Skeletal muscle tissue (tissue), 4 donors: ENCODE data around the gene TIMELESS. TPM values are rescaled to one million over a fixed set of nuclear protein-coding genes. Genes with fewer than 3 reads are reported as not detected.
"Not testable (repeated sequence)": the region's sequence is repeated elsewhere in the genome, so short reads cannot be mapped to it uniquely, and the experiment has no call there.

Experiments used
- H3K27ac ChIP-seq: one replicate; pipeline ENCODE4 v1.7.0; 2013; ENCODE audit warnings: mild to moderate bottlenecking, low read depth, low read length, inconsistent platforms
- H3K27me3 ChIP-seq, 3 donors: one replicate each; pipeline ENCODE4 v1.7.0; 2013; ENCODE audit warnings: low read length in 3 of 3; ENCODE audit not compliant: control insufficient read depth in 3 of 3, insufficient read depth in 3 of 3
- H3K36me3 ChIP-seq, 3 donors: one replicate each; pipeline ENCODE4 v1.7.0; 2013; ENCODE audit warnings: low read length in 3 of 3; ENCODE audit not compliant: control insufficient read depth in 3 of 3, insufficient read depth in 3 of 3
- H3K4me1 ChIP-seq, 3 donors: one replicate each; pipeline ENCODE4 v1.7.0; 2013; ENCODE audit warnings: low read length in 3 of 3, mild to moderate bottlenecking in 3 of 3; ENCODE audit not compliant: control insufficient read depth in 3 of 3, insufficient read depth in 3 of 3
- H3K4me3 ChIP-seq, 3 donors: one replicate each; pipeline ENCODE4 v1.7.0; 2013; ENCODE audit warnings: low read length in 3 of 3
- H3K9ac ChIP-seq, 3 donors: one replicate each; pipeline ENCODE4 v1.7.0; 2013; ENCODE audit warnings: low read length in 3 of 3, mild to moderate bottlenecking in 3 of 3, moderate library complexity in 2 of 3, low read depth in 1 of 3
- H3K9me3 ChIP-seq, 3 donors: one replicate each; pipeline ENCODE4 v1.7.0; 2013; ENCODE audit warnings: low read length in 3 of 3; ENCODE audit not compliant: control insufficient read depth in 3 of 3
- total RNA-seq: library from RNA; depleted of rRNA; stranded (reverse); fragments of >200 nt; gene quantifications from one replicate; pipeline ENCODE4 v1.2.3, GENCODE V29; 2014
- donor health status: Osteomylitis.

Gene TIMELESS
- total RNA-seq, 1 donor from 2014 or later: 5.2 TPM

- Histone ChIP-seq H3K4me1 (peaks cover 2 to 6% (median 3%) of the 10 kb centered on the region in 3 donors), H3K9ac (no peak overlapping the region), H3K27ac (no peak overlapping the region), H3K9me3 (no peaks in the 10 kb centered on the region), H3K4me3 (no peak overlapping the region), H3K27me3 (no peaks in the 10 kb centered on the region), H3K36me3 (no peaks in the 10 kb centered on the region)
Measured at GRCh38 chr12:56462565-56462964, 13.3 kb upstream of the TIMELESS start.

DNA sequence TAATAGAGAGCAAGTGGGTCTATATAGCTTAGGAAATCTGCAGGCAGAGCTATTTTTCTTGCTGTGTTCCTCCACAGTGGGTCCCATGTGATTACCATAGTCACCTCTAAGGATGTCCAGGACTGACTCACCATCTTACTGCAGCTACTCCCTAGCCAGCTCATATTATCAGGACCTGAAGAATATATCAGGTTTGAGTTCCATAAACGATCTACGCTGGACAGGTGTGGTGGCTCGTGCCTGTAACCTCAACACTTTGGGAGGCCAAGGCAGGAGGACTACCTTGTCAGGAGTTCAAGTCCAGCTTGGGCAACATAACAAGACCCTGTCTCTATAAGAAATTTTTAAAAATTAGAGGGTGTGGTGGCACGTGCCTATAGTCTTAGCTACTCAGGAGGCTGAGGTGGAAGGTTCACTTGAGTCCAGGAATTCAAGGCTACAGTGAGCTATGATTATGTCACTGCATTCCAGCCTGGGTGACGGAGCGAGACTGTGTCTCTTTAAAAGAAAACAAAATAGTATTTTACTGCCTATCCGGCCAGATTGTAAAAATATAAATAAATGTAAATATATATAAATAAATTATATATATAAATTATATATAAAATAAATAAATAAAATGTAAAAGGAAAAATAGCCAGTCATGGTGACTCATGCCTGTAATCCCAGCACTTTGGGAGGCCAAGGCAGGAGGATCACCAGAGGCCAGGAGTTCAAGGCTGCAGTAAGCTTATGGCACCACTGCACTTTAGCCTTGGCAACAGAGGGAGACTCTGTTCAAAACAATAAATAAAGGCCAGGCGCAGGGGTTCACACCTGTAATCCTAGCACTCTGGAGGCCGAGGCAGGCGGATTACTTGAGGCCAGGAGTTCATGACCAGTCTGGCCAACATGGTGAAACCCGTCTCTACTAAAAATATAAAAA, 12.3 kb upstream of the TIMELESS start:
- Histone ChIP-seq H3K27me3 (no peaks in the 10 kb centered on the region), H3K9ac (no peak overlapping the region), H3K36me3 (no peaks in the 10 kb centered on the region), H3K4me3 (no peak overlapping the region), H3K27ac (no peak overlapping the region), H3K4me1 (peaks cover 2 to 6% (median 3%) of the 10 kb centered on the region in 3 donors), H3K9me3 (no peaks in the 10 kb centered on the region)

DNA sequence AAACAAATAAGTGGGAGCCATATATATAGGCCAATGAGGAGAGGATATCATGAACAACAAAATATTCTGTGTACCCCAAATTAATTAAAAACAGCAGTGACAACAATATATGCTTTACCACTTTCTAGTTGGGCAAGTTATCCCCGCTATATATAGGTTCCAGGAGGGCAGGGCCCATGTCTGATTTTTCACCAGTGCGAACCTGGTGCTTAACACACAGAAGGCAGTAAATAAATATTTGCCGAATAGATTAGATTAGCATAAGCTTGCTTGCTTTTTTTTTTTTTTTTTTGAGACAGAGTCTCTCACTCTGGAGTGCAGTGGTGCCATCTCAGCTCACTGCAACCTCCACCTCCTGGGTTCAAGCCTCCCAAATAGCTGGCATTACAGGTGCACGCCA, 8.6 kb upstream of the TIMELESS start:
- no peak overlapping the region for H3K9ac ChIP-seq
- no peak overlapping the region for H3K27ac ChIP-seq
- no peak overlapping the region for H3K4me3 ChIP-seq
- no peaks in the 10 kb centered on the region for H3K4me1 ChIP-seq
- H3K27me3 ChIP-seq: peaks cover 0 to 4% (median 0%) of the 10 kb centered on the region in 3 donors
- H3K36me3 ChIP-seq: no peaks in the 10 kb centered on the region
- H3K9me3 ChIP-seq: no peaks in the 10 kb centered on the region

- H3K9me3 ChIP-seq: no peaks in the 10 kb centered on the region
- H3K9ac ChIP-seq: no peak within 1 kb of the TSS
- H3K27ac ChIP-seq: no peak within 1 kb of the TSS
- H3K4me1 ChIP-seq: peaks cover 0 to 3% (median 3%) of the 10 kb centered on the region in 3 donors
- H3K36me3 ChIP-seq: no peaks in the 10 kb centered on the region
- H3K4me3 ChIP-seq: no peak within 1 kb of the TSS
- peaks cover 0 to 6% (median 0%) of the 10 kb centered on the region in 3 donors for H3K27me3 ChIP-seq
Measured at GRCh38 chr12:56454557-56454956, 5.3 kb upstream of the TIMELESS start, which contains the start of gene MIP. TSS of gene MIP (minus strand) at chr12:56454657. CDS start at chr12:56454613, 44 bp downstream.

- H3K4me1 ChIP-seq: peaks cover 2 to 5% (median 3%) of the 10 kb centered on the region in 3 donors
- H3K27ac ChIP-seq: no peak overlapping the region
- no peak overlapping the region for H3K9ac ChIP-seq
- H3K27me3 ChIP-seq: peaks cover 0 to 6% (median 0%) of the 10 kb centered on the region in 3 donors
- H3K9me3 ChIP-seq: no peaks in the 10 kb centered on the region
- H3K36me3 ChIP-seq: no peaks in the 10 kb centered on the region
- H3K4me3 ChIP-seq: no peak overlapping the region
Measured at GRCh38 chr12:56451147-56451546, 1.9 kb upstream of the TIMELESS start.

GRCh38 chr12:56450241-56450640, 1.0 kb upstream of the TIMELESS start:
- Histone ChIP-seq H3K9ac (no peak overlapping the region), H3K27me3 (peaks cover 0 to 6% (median 0%) of the 10 kb centered on the region in 3 donors), H3K36me3 (no peaks in the 10 kb centered on the region), H3K4me1 (peaks cover 2 to 5% (median 3%) of the 10 kb centered on the region in 3 donors), H3K27ac (no peak overlapping the region), H3K4me3 (peak overlapping the region in 1 of 3 donors; percentile 83), H3K9me3 (no peaks in the 10 kb centered on the region)

GRCh38 chr12:56449622-56449984, 377 bp upstream of the TIMELESS start:
- Histone ChIP-seq H3K27me3 (peaks cover 0 to 6% (median 0%) of the 10 kb centered on the region in 3 donors), H3K9me3 (no peaks in the 10 kb centered on the region), H3K36me3 (no peaks in the 10 kb centered on the region), H3K27ac (peak overlapping the region; percentile 84), H3K4me1 (peaks cover 2 to 5% (median 3%) of the 10 kb centered on the region in 3 donors), H3K9ac (peak overlapping the region; percentile 87 to 94 (median 89)), H3K4me3 (peak overlapping the region; percentile 83 to 93 (median 93))

GRCh38 chr12:56443208-56443607, 6.0 kb downstream of the TIMELESS start:
- not testable (repeated sequence) for H3K4me1 ChIP-seq, H3K27ac ChIP-seq, H3K36me3 ChIP-seq, H3K9ac ChIP-seq, H3K4me3 ChIP-seq, H3K9me3 ChIP-seq, H3K27me3 ChIP-seq

- Histone ChIP-seq H3K27ac (no peak overlapping the region), H3K4me1 (no peaks in the 10 kb centered on the region), H3K36me3 (no peaks in the 10 kb centered on the region), H3K27me3 (no peaks in the 10 kb centered on the region), H3K9ac (no peak overlapping the region), H3K4me3 (no peak overlapping the region), H3K9me3 (no peaks in the 10 kb centered on the region)
Measured at GRCh38 chr12:56437430-56438176, 11.6 kb downstream of the TIMELESS start.

GRCh38 chr12:56434828-56435227, 14.4 kb downstream of the TIMELESS start:
- no peaks in the 10 kb centered on the region for H3K4me1 ChIP-seq
- H3K27me3 ChIP-seq: no peaks in the 10 kb centered on the region
- H3K36me3 ChIP-seq: peaks cover 0 to 3% (median 0%) of the 10 kb centered on the region in 3 donors
- no peak overlapping the region for H3K27ac ChIP-seq
- H3K9ac ChIP-seq: no peak overlapping the region
- H3K9me3 ChIP-seq: no peaks in the 10 kb centered on the region
- H3K4me3 ChIP-seq: no peak overlapping the region
